H9 (cell line): ENCODE results near the gene CLDN10. TPM values are rescaled to one million over a fixed set of nuclear protein-coding genes. Genes with fewer than 3 reads are reported as not detected.

Source experiments
- DNase-seq: peaks from one replicate; pipeline ENCODE4 v3.0.0-alpha.2; 2017
- H2AFZ ChIP-seq: one replicate; pipeline ENCODE4 v1.6.1; 2013; ENCODE audit warnings: mild to moderate bottlenecking, low read length, control low read depth, moderate library complexity
- H2AK5ac ChIP-seq: 2 replicates; pipeline ENCODE4 v1.6.1; 2013; ENCODE audit warnings: low read length, control low read depth, mixed read lengths; ENCODE audit not compliant: insufficient read length
- H2BK120ac ChIP-seq: one replicate; pipeline ENCODE4 v1.6.1; 2013; ENCODE audit warnings: low read depth, mild to moderate bottlenecking, low read length, control low read depth, inconsistent platforms; ENCODE audit not compliant: poor library complexity, severe bottlenecking
- H2BK12ac ChIP-seq: 2 replicates; pipeline ENCODE4 v1.6.1; 2013; ENCODE audit warnings: low read length, control low read depth, mixed read lengths, low read depth; ENCODE audit not compliant: insufficient read length
- H2BK15ac ChIP-seq: 2 replicates; pipeline ENCODE4 v1.6.1; 2013; ENCODE audit warnings: low read depth, low read length, control low read depth
- H2BK20ac ChIP-seq: one replicate; pipeline ENCODE4 v1.6.1; 2013; ENCODE audit warnings: low read depth, mild to moderate bottlenecking, low read length, control low read depth, inconsistent platforms; ENCODE audit not compliant: poor library complexity, severe bottlenecking
- H2BK5ac ChIP-seq: 2 replicates; pipeline ENCODE4 v1.6.1; 2013; ENCODE audit warnings: low read length, control low read depth, mixed read lengths; ENCODE audit not compliant: insufficient read length
- H3K14ac ChIP-seq: 2 replicates; pipeline ENCODE4 v1.6.1; 2013; ENCODE audit warnings: low read length, control low read depth; ENCODE audit not compliant: insufficient read depth
- H3K18ac ChIP-seq: 2 replicates; pipeline ENCODE4 v1.6.1; 2013; ENCODE audit warnings: low read depth, mild to moderate bottlenecking, mixed read lengths, low read length, control low read depth; ENCODE audit not compliant: insufficient read length
- H3K23ac ChIP-seq: 2 replicates; pipeline ENCODE4 v1.6.1; 2013; ENCODE audit warnings: low read length, control low read depth, mixed read lengths, low read depth; ENCODE audit not compliant: insufficient read length
- H3K23me2 ChIP-seq: 2 replicates; pipeline ENCODE4 v1.6.1; 2013; ENCODE audit warnings: low read depth, mild to moderate bottlenecking, mixed read lengths, low read length, control low read depth; ENCODE audit not compliant: insufficient read length, poor library complexity, severe bottlenecking
- H3K27ac ChIP-seq: 2 replicates; pipeline ENCODE4 v1.5.1; 2013; ENCODE audit warnings: low read length, control low read depth, mixed read lengths, low read depth; ENCODE audit not compliant: insufficient read length
- H3K27me3 ChIP-seq: 2 replicates; pipeline ENCODE4 v1.6.1; 2013; ENCODE audit warnings: low read length, control low read depth, inconsistent platforms; ENCODE audit not compliant: insufficient read depth
- H3K4ac ChIP-seq: 2 replicates; pipeline ENCODE4 v1.6.1; 2013; ENCODE audit warnings: low read depth, mild to moderate bottlenecking, control low read depth, inconsistent platforms, low read length, moderate library complexity
- H3K4me1 ChIP-seq: 2 replicates; pipeline ENCODE4 v1.6.1; 2013; ENCODE audit warnings: low read length, control low read depth, inconsistent platforms; ENCODE audit not compliant: insufficient read depth
- H3K4me2 ChIP-seq: 2 replicates; pipeline ENCODE4 v1.6.1; 2013; ENCODE audit warnings: low read length, control low read depth, mixed read lengths; ENCODE audit not compliant: insufficient read length, insufficient read depth
- H3K56ac ChIP-seq: 2 replicates; pipeline ENCODE4 v1.6.1; 2013; ENCODE audit warnings: low read depth, mild to moderate bottlenecking, mixed read lengths, low read length, control low read depth; ENCODE audit not compliant: insufficient read length
- H3K79me1 ChIP-seq: 2 replicates; pipeline ENCODE4 v1.6.1; 2013; ENCODE audit warnings: low read depth, mild to moderate bottlenecking, moderate library complexity, low read length, control low read depth, inconsistent platforms; ENCODE audit not compliant: insufficient read depth, poor library complexity, severe bottlenecking
- H3K79me2 ChIP-seq: 2 replicates; pipeline ENCODE4 v1.6.1; 2013; ENCODE audit warnings: low read length, control low read depth, inconsistent platforms; ENCODE audit not compliant: insufficient read depth
- H3K9ac ChIP-seq: 2 replicates; pipeline ENCODE4 v1.6.1; 2013; ENCODE audit warnings: low read length, control low read depth, mixed read lengths; ENCODE audit not compliant: insufficient read length; ENCODE audit errors: extremely low read depth
- H3K9me3 ChIP-seq: one replicate; pipeline ENCODE4 v1.6.1; 2013; ENCODE audit warnings: low read depth, low read length, inconsistent platforms; ENCODE audit not compliant: control insufficient read depth
- H3T11ph ChIP-seq: one replicate; pipeline ENCODE4 v1.6.1; 2013; ENCODE audit warnings: mild to moderate bottlenecking, low read length, control low read depth, inconsistent platforms
- H4K20me1 ChIP-seq: one replicate; pipeline ENCODE4 v1.6.1; 2013; ENCODE audit not compliant: control insufficient read depth, insufficient read length, insufficient read depth
- H4K5ac ChIP-seq: 2 replicates; pipeline ENCODE4 v1.6.1; 2013; ENCODE audit warnings: low read depth, mild to moderate bottlenecking, mixed read lengths, low read length, control low read depth; ENCODE audit not compliant: insufficient read length
- H4K8ac ChIP-seq: replicated peaks from 2 replicates; pipeline ENCODE4 v1.6.1; 2013; ENCODE audit warnings: low read length, control low read depth, mixed read lengths, low read depth; ENCODE audit not compliant: insufficient read length
- H4K91ac ChIP-seq: 2 replicates; pipeline ENCODE4 v1.6.1; 2013; ENCODE audit warnings: low read depth, mild to moderate bottlenecking, moderate library complexity, mixed read lengths, low read length, control low read depth; ENCODE audit not compliant: insufficient read length
- H3K27ac Mint-ChIP-seq, 3 experiments: 2 replicates in 2 of 3; 3 replicates in 1 of 3; pipeline ENCODE4 v1.8.0; 2020 to 2021; ENCODE audit warnings: mixed read lengths in 3 of 3, mild to moderate bottlenecking in 1 of 3, moderate library complexity in 1 of 3
- H3K27me3 Mint-ChIP-seq: 2 replicates; pipeline ENCODE4 v1.8.0; 2021; ENCODE audit warnings: low read depth, mild to moderate bottlenecking, moderate library complexity, mixed read lengths
- H3K36me3 Mint-ChIP-seq, 3 experiments: 2 replicates in 2 of 3; 3 replicates in 1 of 3; pipeline ENCODE4 v1.8.0; 2020 to 2021; ENCODE audit warnings: low read depth in 3 of 3, mixed read lengths in 3 of 3; ENCODE audit not compliant: insufficient read depth in 1 of 3
- H3K4me1 Mint-ChIP-seq, 2 experiments: 2 replicates each; pipeline ENCODE4 v1.8.0; 2020; ENCODE audit warnings: mixed read lengths in 2 of 2
- H3K4me3 Mint-ChIP-seq, 2 experiments: 2 replicates in 1 of 2; 3 replicates in 1 of 2; pipeline ENCODE4 v1.8.0; 2020 to 2021; ENCODE audit warnings: mild to moderate bottlenecking in 2 of 2, mixed read lengths in 2 of 2, moderate library complexity in 1 of 2
- H3K9me3 Mint-ChIP-seq, 2 experiments: 2 replicates in 1 of 2; 3 replicates in 1 of 2; pipeline ENCODE4 v1.8.0; 2020; ENCODE audit warnings: mild to moderate bottlenecking in 2 of 2, mixed read lengths in 2 of 2, moderate library complexity in 1 of 2
- WGBS: extraction: QIAGEN DNeasy Blood & Tissue Kit; methylation state at CpG from one replicate; pipeline ENCODE4 v1.1.7; 2013; ENCODE audit warnings: missing lambda C conversion rate, low lambda C conversion rate, mixed read lengths; ENCODE audit not compliant: insufficient read length; ENCODE audit errors: extremely low coverage; 5-methylcytosine and 5-hydroxymethylcytosine counted together
- total RNA-seq: library from RNA; stranded (reverse); gene quantifications from 2 replicates; pipeline ENCODE4 v1.2.1, GENCODE V29; 2021
- TF ChIP-seq, protein P1 (sequence below): fragments of 200-600 bp; sonication (generic); conservative IDR thresholded peaks from 3 replicates; pipeline ENCODE4 v1.8.0; 2021; ENCODE audit warnings: antibody characterized with exemption, mild to moderate bottlenecking

Gene CLDN10
- total RNA-seq, 1 experiment from 2014 or later = 20.7 TPM

DNA sequence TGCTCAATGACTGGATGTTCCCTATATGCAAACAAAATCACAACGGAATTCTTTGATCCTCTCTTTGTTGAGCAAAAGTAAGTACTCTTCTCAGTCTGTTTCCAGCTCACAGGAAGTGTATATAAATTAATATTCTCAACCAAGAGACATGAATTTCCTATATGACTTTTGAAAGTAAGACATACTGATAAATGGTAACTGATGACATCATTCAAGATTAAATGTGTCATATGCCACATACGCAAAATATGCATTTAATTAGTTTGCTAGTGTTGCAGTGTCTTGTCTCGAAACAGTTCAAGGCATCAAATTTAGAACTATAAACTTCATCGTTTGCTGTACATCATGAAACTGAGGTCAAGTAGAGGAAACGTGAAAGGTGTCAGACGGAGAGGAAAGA lies 7.9 kb downstream of the CLDN10 start:
- Histone ChIP-seq H3K27me3 (no peaks in the 10 kb centered on the region), H2BK120ac (no peak overlapping the region), H3K23me2 (no peaks in the 10 kb centered on the region), H3K79me1 (no peaks in the 10 kb centered on the region), H3K9me3 (no peaks in the 10 kb centered on the region), H3K23ac (no peak overlapping the region), H3K4me2 (no peak overlapping the region), H3T11ph (no peak overlapping the region), H4K91ac (no peak overlapping the region), H3K79me2 (no peaks in the 10 kb centered on the region), H3K18ac (no peak overlapping the region), H3K27ac (no peak overlapping the region), H4K5ac (no peak overlapping the region), H4K8ac (no peak overlapping the region), H3K14ac (no peak overlapping the region), H2BK20ac (no peak overlapping the region), H3K4me1 (0 out of 2 replicates have a peak, but pooled peaks cover 2% of the 10 kb centered on the region), H2AFZ (no peak overlapping the region), H3K4ac (no peak overlapping the region), H4K20me1 (no peaks in the 10 kb centered on the region), H3K56ac (no peak overlapping the region), H3K9ac (no peak overlapping the region), H2BK15ac (no peak overlapping the region), H2BK12ac (no peak overlapping the region), H2AK5ac (no peak overlapping the region), H2BK5ac (no peak overlapping the region)
- Mint-ChIP-seq H3K27me3 (no peaks in the 10 kb centered on the region), H3K9me3 (no peaks in the 10 kb centered on the region), H3K4me3 (no peak overlapping the region), H3K27ac (no peak overlapping the region), H3K36me3 (peaks cover 0 to 7% (median 3%) of the 10 kb centered on the region in 3 experiments; a peak in 3 of 7 replicates), H3K4me1 (peaks cover 3 to 14% of the 10 kb centered on the region in 2 experiments; a peak in 3 of 4 replicates)
- 100% methylated on average over 2 of the region's 6 CpGs for WGBS
- no peak for DNase-seq
- TF ChIP-seq, protein P1, sequence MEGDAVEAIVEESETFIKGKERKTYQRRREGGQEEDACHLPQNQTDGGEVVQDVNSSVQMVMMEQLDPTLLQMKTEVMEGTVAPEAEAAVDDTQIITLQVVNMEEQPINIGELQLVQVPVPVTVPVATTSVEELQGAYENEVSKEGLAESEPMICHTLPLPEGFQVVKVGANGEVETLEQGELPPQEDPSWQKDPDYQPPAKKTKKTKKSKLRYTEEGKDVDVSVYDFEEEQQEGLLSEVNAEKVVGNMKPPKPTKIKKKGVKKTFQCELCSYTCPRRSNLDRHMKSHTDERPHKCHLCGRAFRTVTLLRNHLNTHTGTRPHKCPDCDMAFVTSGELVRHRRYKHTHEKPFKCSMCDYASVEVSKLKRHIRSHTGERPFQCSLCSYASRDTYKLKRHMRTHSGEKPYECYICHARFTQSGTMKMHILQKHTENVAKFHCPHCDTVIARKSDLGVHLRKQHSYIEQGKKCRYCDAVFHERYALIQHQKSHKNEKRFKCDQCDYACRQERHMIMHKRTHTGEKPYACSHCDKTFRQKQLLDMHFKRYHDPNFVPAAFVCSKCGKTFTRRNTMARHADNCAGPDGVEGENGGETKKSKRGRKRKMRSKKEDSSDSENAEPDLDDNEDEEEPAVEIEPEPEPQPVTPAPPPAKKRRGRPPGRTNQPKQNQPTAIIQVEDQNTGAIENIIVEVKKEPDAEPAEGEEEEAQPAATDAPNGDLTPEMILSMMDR = no peak
